ENCODE results near the gene MED20. TPM values are rescaled to one million over a fixed set of nuclear protein-coding genes. Genes with fewer than 3 reads are reported as not detected.

The MED20 gene
- total and polyA plus RNA-seq, 2 donors (not counting 3 experiments of a cell fraction or from before 2014, with no cell fraction given), result 30.4 to 37.8 TPM

DNA sequence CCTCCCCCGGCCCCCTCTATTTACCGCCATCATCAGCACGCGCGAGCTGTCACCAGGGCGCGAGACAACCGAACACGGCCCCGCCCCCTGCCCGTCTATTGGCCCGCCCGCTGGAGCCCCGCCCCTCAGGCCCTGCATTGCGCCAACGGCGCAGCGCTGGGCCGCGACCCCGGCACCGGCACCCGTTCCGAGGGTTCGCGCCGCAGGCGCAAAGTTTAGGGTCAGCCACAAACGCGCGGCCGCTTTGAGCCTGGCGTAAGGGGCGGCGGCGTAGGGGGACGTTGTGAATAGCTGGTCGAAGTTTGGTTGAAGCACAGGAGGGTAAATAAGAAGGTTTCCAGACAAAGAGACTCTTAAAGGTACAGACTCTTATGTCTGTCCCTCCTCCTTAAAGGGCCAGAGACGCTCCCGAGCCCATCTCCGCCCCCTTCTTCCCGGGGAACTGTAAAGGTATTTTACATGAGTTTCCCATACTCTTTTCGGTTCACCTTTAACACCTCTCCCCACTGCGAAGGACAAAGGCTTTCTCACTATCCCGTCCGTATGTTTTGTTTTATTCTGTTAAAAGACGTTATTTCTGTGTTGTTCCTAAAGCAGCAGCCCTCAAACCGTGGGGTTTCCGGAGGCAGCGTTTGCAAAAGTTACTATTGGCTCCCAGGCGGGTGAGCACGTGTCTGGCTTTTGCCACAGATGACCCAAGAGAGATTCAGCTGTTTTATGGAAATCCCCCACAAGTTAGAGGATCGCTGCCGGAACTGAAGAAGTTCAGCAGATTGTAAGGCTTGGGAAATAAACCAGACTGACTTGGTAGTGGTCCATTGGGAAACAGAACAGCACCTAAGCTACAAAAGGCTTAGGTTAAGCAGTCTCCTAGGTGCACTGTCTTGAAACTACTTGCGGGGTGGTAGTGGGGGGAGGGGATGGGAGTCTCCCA lies 25.4 kb downstream of the MED20 start, which contains the start of gene USP49:
TSS of gene USP49 (minus strand) at position 76 of the 934 bp plus-strand sequence. CDS start 88,392 bp downstream, outside the sequence.
- H3K79me2 ChIP-seq (ENCODE audit: control insufficient read depth, insufficient read depth, low read length), result no peaks in the 10 kb centered on the region
- dilution Hi-C loops (cut with MboI; ENCODE audit: extremely low pct_ligation_motif_present, low sequenced_read_pairs), result no loop called here
- CTCF ChIA-PET, result interaction anchor here (0.9 to 1.9 kb wide), 7 partner anchors 26 to 149 kb away, joined by 3 to 14 read pairs (median 9); partner anchors contain the start of genes BYSL, MED20 and TOMM6
- H3K4me2 ChIP-seq (ENCODE audit: insufficient read depth, low read length), result peak within 1 kb of the TSS; percentile 81
- H3K9me3 ChIP-seq (replicated peaks; ENCODE audit: control insufficient read depth, insufficient read depth, low read length), result no peaks in the 10 kb centered on the region
- peak within 1 kb of the TSS; percentile 70 to 78 (median 72) for H3K4me3 ChIP-seq (replicated peaks in 1 of 3; ENCODE audit: insufficient read depth in 1 of 3, low read depth in 1 of 3, low read length in 3 of 3)
- peak; percentile 89 for FAIRE-seq
- peak within 1 kb of the TSS; percentile 90 for H2AFZ ChIP-seq (ENCODE audit: low read depth, low read length)
- no peaks in the 10 kb centered on the region for H3K36me3 ChIP-seq (ENCODE audit: control insufficient read depth in 2 of 2, extremely low read depth in 1 of 2, insufficient read depth in 2 of 2, low read length in 2 of 2)
- POLR2A ChIA-PET, result interaction anchor here (0.6 to 1.0 kb wide), 3 partner anchors 26 to 111 kb away, joined by 3 to 4 read pairs (median 4); partner anchors contain the start of genes BYSL, CCND3 and MED20
- peak within 1 kb of the TSS; percentile 84 for H3K27ac ChIP-seq (ENCODE audit: insufficient read depth, low read depth, low read length)
- TSS peak; percentile 70 for BruUV-seq (replicated peaks)
- peak within 1 kb of the TSS; percentile 70 for H3K9ac ChIP-seq (replicated peaks; ENCODE audit: extremely low read depth, insufficient read depth, low read length)
- H3K4me1 ChIP-seq (ENCODE audit: control insufficient read depth, extremely low read depth, insufficient read depth, low read length), result peaks cover 12% of the 10 kb centered on the region
- no peaks in the 10 kb centered on the region for H3K9me1 ChIP-seq (replicated peaks; ENCODE audit: control insufficient read depth, extremely low read depth, insufficient read depth, low read length)
- peak; percentile 89 for DNase-seq (ENCODE audit: low read depth, low spot score)
- TF ChIP-seq FOS (IDR thresholded peaks at IDR 0.05; ENCODE audit: borderline replicate concordance, insufficient read depth, low read length) (no peak), POLR2A (IDR thresholded peaks at IDR 0.05; ENCODE audit: low read depth, low read length) (peak; percentile 70), POLR2AphosphoS5 (IDR thresholded peaks at IDR 0.05; ENCODE audit: insufficient read depth, low read depth, low read length) (peak; percentile 84), EZH2 (IDR thresholded peaks at IDR 0.05; ENCODE audit: borderline replicate concordance, low read depth, low read length, severe bottlenecking) (no peak), MYC (IDR thresholded peaks at IDR 0.05; ENCODE audit: low read depth, low read length) (no peak), GATA2 (IDR thresholded peaks at IDR 0.05; ENCODE audit: insufficient read depth, insufficient read length, low read depth, low read length) (no peak), JUN (IDR thresholded peaks at IDR 0.05; ENCODE audit: borderline replicate concordance, insufficient read depth, insufficient read length, low read depth) (no peak)
- TF ChIP-seq, protein P1, sequence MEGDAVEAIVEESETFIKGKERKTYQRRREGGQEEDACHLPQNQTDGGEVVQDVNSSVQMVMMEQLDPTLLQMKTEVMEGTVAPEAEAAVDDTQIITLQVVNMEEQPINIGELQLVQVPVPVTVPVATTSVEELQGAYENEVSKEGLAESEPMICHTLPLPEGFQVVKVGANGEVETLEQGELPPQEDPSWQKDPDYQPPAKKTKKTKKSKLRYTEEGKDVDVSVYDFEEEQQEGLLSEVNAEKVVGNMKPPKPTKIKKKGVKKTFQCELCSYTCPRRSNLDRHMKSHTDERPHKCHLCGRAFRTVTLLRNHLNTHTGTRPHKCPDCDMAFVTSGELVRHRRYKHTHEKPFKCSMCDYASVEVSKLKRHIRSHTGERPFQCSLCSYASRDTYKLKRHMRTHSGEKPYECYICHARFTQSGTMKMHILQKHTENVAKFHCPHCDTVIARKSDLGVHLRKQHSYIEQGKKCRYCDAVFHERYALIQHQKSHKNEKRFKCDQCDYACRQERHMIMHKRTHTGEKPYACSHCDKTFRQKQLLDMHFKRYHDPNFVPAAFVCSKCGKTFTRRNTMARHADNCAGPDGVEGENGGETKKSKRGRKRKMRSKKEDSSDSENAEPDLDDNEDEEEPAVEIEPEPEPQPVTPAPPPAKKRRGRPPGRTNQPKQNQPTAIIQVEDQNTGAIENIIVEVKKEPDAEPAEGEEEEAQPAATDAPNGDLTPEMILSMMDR (IDR thresholded peaks at IDR 0.05; ENCODE audit: extremely low read depth in 1 of 2, insufficient read depth in 1 of 2, low read depth in 1 of 2, low read length in 2 of 2), result no peak
- TF ChIP-seq, protein P2, sequence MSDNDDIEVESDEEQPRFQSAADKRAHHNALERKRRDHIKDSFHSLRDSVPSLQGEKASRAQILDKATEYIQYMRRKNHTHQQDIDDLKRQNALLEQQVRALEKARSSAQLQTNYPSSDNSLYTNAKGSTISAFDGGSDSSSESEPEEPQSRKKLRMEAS (IDR thresholded peaks at IDR 0.05; ENCODE audit: insufficient read depth, insufficient read length), result peak; percentile 63
- H4K20me1 ChIP-seq (replicated peaks; ENCODE audit: control insufficient read depth, extremely low read depth, insufficient read depth, low read length), result no peaks in the 10 kb centered on the region
- intact Hi-C loops (cut with micrococcal nuclease), result loop anchor here (1.0 to 2.0 kb wide), 6 partner anchors 22 to 149 kb away; partner anchors contain the start of genes BYSL, MED20 and TOMM6
- peaks cover 0 to 2% of the 10 kb centered on the region in 2 experiments for H3K27me3 ChIP-seq (ENCODE audit: control insufficient read depth in 2 of 2, insufficient read depth in 2 of 2, low read length in 2 of 2)

All from endothelial cell of umbilical vein (primary cell).